GM12873 (cell line): Measurements from ENCODE around the gene SH2D3A.

ENCODE experiments used
- TF ChIP-seq, protein P1 (sequence below): IDR thresholded peaks from 2 replicates; pipeline ENCODE4 v1.5.1; 2012; ENCODE audit warnings: low read depth, mild to moderate bottlenecking, moderate library complexity, low read length, control low read depth; ENCODE audit not compliant: insufficient read depth; ENCODE audit errors: missing control alignments

The SH2D3A gene

DNA sequence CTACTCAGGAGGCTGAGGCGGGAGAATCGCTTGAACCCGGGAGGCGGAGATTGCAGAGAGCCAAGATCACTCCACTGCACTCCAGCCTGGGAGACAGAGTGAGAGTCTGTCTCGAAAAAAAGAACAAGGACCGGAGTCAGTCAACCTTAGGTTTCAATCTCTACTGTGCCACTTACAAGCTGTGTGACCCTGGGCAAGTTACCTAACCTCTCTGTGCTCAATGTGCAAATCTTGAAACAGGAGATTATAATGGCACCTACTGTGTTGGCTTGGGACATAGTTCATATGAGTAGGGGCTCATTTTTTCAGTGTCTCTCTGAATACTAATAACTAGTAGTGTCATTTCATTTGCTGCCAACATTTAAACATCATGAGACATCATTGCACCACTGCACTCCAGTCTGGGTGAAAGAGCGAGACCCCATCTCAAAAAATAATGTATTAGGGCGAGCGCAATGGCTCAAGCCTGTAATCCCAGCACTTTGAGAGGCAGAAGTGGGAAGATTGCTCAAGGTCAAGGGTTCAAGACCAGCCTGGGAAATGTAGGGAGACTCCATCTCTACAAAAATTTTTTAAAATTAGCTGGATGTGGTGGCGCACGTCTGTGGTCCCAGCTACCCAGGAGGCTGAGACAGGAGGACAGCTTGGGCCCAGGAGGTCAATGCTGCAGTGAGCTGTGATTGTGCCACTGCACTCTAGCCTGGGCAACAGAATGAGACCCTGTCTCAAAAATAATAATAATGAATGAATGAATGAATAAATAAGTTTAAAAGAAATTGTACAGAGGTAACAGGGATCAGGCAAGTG lies 52.3 kb downstream of the SH2D3A start:
- TF ChIP-seq, protein P1, sequence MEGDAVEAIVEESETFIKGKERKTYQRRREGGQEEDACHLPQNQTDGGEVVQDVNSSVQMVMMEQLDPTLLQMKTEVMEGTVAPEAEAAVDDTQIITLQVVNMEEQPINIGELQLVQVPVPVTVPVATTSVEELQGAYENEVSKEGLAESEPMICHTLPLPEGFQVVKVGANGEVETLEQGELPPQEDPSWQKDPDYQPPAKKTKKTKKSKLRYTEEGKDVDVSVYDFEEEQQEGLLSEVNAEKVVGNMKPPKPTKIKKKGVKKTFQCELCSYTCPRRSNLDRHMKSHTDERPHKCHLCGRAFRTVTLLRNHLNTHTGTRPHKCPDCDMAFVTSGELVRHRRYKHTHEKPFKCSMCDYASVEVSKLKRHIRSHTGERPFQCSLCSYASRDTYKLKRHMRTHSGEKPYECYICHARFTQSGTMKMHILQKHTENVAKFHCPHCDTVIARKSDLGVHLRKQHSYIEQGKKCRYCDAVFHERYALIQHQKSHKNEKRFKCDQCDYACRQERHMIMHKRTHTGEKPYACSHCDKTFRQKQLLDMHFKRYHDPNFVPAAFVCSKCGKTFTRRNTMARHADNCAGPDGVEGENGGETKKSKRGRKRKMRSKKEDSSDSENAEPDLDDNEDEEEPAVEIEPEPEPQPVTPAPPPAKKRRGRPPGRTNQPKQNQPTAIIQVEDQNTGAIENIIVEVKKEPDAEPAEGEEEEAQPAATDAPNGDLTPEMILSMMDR = no peak

GRCh38 chr19:6713773-6714692 lies 53.2 kb downstream of the SH2D3A start:
- TF ChIP-seq, protein P1 = no peak

- TF ChIP-seq, protein P1 = no peak
These were observed 54.3 kb downstream of the SH2D3A start for GRCh38 chr19:6712692-6713670.

DNA sequence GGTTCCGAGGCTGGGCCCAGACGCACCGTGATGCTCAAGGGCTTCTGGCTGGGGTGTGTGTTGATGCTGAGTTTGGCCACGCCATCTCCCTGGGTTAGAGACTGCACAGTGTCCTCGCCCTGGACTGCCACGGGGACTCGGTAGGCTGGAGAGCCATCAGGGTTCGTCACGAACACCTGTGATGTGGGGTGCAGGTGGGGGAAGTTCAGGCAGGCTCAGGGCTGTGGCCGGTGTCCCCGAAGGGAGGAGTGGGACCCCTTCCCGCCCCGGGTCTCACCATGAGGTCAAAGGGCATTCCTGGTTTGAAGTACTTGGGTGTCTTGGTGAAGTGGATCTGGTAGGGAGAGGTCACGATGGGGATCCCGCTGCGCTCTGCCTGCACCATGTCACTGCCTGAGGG lies 55.0 kb downstream of the SH2D3A start:
- TF ChIP-seq, protein P1 = no peak

GRCh38 chr19:6711605-6712004 lies 55.6 kb downstream of the SH2D3A start:
- TF ChIP-seq, protein P1 = no peak

- TF ChIP-seq, protein P1 = no peak
These were observed 56.2 kb downstream of the SH2D3A start for GRCh38 chr19:6711078-6711361.
